Peyer's patch (tissue), 4 donors: Measurements from ENCODE around the gene ARNT2. TPM values are rescaled to one million over a fixed set of nuclear protein-coding genes. Genes with fewer than 3 reads are reported as not detected.

Experiments used
- DNase-seq, 3 donors: peaks; one replicate each; pipeline ENCODE4 v3.0.0-alpha.2; 2017 to 2019
- H3K27ac ChIP-seq, 4 donors: fragments of 200-600 bp; sonication (generic); one replicate each; pipeline ENCODE4 v1.5.1; 2016 to 2019
- H3K27me3 ChIP-seq, 2 donors: fragments of 200-600 bp; sonication (generic); one replicate each; pipeline ENCODE4 v1.5.1; 2019
- H3K36me3 ChIP-seq, 3 donors: fragments of 200-600 bp; sonication (generic); one replicate each; pipeline ENCODE4 v1.5.1; 2016 to 2019
- H3K4me1 ChIP-seq, 4 donors: fragments of 200-600 bp; sonication (generic); one replicate each; pipeline ENCODE4 v1.5.1; 2016 to 2019
- H3K4me3 ChIP-seq, 4 donors: fragments of 200-600 bp; sonication (generic); 1 replicate in 3 of 4; 2 replicates in 1 of 4; pipeline ENCODE4 v1.5.1; 2016 to 2019; ENCODE audit warnings: mild to moderate bottlenecking in 1 of 4
- H3K9me3 ChIP-seq, 4 donors: fragments of 200-600 bp; sonication (generic); one replicate each; pipeline ENCODE4 v1.5.1; 2016 to 2019; ENCODE audit warnings: mild to moderate bottlenecking in 1 of 4
- POLR2A ChIP-seq, 2 donors: fragments of 450-650 bp; IDR thresholded peaks; one replicate each; pipeline ENCODE4 v1.5.1; 2017; ENCODE audit warnings: antibody characterized with exemption in 2 of 2, mild to moderate bottlenecking in 2 of 2, moderate library complexity in 2 of 2
- total RNA-seq, 4 donors: library from RNA; depleted of rRNA; stranded (reverse); fragments of >200 nt; gene quantifications; one replicate each; pipeline ENCODE4 v1.1.0, GENCODE V29; 2016
- TF ChIP-seq, protein P1 (sequence below), 6 experiments: fragments of 450-650 bp in 4 of 6; fragments of 200-600 bp in 2 of 6; sonication (generic) in 1 of 6; IDR thresholded peaks; one replicate each; pipeline ENCODE4 v1.5.1; 2017 to 2019; ENCODE audit warnings: antibody characterized with exemption in 6 of 6, mild to moderate bottlenecking in 3 of 6, moderate library complexity in 1 of 6

The ARNT2 gene
- total RNA-seq, 4 donors from 2014 or later: 2.5 to 10.3 (median 4.5) TPM

DNA sequence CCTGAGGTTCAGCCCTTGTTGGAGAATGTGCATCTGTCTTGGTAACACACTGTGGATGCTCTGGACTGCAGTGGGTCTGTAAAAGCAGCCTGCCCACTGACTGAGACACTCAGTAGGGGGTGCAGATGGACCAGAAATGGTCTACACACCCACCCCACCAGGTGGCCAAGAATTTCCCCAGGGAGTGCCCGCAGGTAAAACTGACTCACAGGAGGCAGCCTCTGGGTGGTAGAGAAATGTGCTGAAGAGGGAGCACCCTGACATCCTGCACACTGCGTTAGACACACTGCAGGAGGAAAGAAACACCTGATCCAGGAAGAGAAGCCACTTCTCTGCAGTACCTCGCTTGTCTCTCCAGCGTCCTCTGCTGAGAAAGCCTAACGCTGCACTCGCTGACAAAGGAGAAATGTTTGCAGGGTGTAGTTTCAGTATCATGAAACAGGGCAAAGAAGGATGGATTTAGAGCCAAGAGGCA is 181.4 kb downstream of the ARNT2 start:
- no peak overlapping the region for H3K4me3 ChIP-seq
- no peak overlapping the region for H3K27ac ChIP-seq
- no peaks in the 10 kb centered on the region for H3K4me1 ChIP-seq
- DNase-seq: peak in 1 of 3 donors; percentile 47
- no peaks in the 10 kb centered on the region for H3K36me3 ChIP-seq
- H3K27me3 ChIP-seq: no peaks in the 10 kb centered on the region
- H3K9me3 ChIP-seq: no peaks in the 10 kb centered on the region
- no peak for TF ChIP-seq POLR2A (IDR thresholded peaks at IDR 0.05)
- TF ChIP-seq, protein P1, sequence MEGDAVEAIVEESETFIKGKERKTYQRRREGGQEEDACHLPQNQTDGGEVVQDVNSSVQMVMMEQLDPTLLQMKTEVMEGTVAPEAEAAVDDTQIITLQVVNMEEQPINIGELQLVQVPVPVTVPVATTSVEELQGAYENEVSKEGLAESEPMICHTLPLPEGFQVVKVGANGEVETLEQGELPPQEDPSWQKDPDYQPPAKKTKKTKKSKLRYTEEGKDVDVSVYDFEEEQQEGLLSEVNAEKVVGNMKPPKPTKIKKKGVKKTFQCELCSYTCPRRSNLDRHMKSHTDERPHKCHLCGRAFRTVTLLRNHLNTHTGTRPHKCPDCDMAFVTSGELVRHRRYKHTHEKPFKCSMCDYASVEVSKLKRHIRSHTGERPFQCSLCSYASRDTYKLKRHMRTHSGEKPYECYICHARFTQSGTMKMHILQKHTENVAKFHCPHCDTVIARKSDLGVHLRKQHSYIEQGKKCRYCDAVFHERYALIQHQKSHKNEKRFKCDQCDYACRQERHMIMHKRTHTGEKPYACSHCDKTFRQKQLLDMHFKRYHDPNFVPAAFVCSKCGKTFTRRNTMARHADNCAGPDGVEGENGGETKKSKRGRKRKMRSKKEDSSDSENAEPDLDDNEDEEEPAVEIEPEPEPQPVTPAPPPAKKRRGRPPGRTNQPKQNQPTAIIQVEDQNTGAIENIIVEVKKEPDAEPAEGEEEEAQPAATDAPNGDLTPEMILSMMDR (IDR thresholded peaks at IDR 0.05): peak in 3 of 6 experiments; percentile 31 to 40 (median 35)

DNA sequence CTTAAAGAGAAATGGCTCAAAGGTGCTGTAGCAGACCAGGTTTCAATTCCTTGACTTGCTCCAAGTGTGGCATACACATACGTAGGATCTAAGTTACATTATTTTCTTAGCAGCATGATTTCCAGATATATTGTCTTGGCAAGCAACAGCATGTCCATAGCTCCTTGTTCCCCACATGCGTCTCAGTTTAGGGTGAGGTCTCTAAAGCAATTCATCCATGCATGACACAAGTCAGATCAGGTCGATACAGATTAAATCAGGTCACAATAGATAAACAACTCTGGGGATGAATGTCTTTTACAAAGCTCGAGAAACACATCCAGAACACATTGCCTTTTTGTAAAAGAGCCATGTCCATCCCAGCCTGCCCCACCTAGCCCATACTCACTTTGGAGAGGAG is 182.0 kb downstream of the ARNT2 start:
- Histone ChIP-seq H3K4me3 (no peak overlapping the region), H3K36me3 (no peaks in the 10 kb centered on the region), H3K4me1 (no peaks in the 10 kb centered on the region), H3K27me3 (no peaks in the 10 kb centered on the region), H3K9me3 (no peaks in the 10 kb centered on the region), H3K27ac (no peak overlapping the region)
- no peak for DNase-seq
- no peak for TF ChIP-seq POLR2A (IDR thresholded peaks at IDR 0.05)
- TF ChIP-seq, protein P1 (IDR thresholded peaks at IDR 0.05): no peak

DNA sequence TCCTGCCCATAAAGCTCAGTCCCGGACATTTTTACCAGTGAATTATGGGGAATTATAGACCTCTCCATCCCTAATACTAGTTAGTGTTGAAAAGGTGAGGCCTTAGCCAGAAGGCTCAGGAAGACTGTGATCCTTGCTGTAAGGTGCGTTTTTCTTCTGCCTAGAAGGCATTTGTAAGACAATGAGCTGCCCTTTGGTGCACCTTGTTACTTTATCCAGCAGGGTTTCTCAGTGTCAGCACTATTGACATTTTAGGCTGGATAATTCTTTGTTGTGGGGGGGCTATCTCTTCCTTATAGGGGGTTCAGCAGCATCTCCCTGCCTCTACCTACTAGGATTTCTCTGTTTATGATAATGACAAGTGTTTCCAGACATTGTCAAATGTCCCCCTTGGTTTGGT is 182.8 kb downstream of the ARNT2 start:
- no peak for DNase-seq
- H3K9me3 ChIP-seq: no peaks in the 10 kb centered on the region
- no peaks in the 10 kb centered on the region for H3K36me3 ChIP-seq

DNA sequence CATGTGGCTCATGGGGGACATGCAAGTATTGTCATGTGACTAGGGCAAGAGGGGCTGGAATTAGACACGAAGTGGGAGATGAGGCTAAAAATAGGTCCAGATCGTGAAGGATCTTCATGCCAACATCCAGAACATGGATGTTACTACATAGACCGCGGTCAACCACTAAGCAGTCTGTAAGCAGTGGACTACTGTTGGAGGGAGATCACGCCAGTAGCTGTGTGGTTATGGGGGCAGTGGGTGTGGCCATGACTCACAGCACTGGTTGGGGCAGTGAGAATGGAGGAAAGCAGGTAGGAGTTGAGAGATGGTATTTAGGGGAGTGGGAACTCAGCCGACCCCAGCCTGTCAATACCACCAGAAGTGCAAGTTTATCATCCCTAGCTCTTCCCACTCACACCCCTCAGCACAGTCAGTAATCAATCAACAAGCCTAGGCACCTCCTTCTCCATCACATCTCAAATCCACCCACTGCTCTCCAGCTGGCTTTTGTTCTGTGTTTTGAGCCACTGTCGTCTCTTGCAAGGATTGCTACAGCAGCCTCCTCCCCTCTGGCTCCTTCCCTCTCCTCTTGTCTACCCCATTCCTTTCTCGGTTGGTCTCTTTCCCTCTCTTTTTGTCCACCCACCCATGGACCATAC is 183.8 kb downstream of the ARNT2 start:
- Histone ChIP-seq H3K9me3 (no peaks in the 10 kb centered on the region), H3K36me3 (no peaks in the 10 kb centered on the region), H3K27ac (no peak overlapping the region), H3K4me3 (no peak overlapping the region), H3K4me1 (no peaks in the 10 kb centered on the region), H3K27me3 (no peaks in the 10 kb centered on the region)
- TF ChIP-seq POLR2A (IDR thresholded peaks at IDR 0.05): no peak
- TF ChIP-seq, protein P1 (IDR thresholded peaks at IDR 0.05): no peak
- DNase-seq: no peak

More for the DNA sequence above, 182.8 kb downstream of the ARNT2 start:
- TF ChIP-seq POLR2A (IDR thresholded peaks at IDR 0.05): no peak
- TF ChIP-seq, protein P1 (IDR thresholded peaks at IDR 0.05): no peak
- H3K27ac ChIP-seq: no peak overlapping the region
- no peaks in the 10 kb centered on the region for H3K4me1 ChIP-seq
- H3K27me3 ChIP-seq: no peaks in the 10 kb centered on the region
- no peak overlapping the region for H3K4me3 ChIP-seq

DNA sequence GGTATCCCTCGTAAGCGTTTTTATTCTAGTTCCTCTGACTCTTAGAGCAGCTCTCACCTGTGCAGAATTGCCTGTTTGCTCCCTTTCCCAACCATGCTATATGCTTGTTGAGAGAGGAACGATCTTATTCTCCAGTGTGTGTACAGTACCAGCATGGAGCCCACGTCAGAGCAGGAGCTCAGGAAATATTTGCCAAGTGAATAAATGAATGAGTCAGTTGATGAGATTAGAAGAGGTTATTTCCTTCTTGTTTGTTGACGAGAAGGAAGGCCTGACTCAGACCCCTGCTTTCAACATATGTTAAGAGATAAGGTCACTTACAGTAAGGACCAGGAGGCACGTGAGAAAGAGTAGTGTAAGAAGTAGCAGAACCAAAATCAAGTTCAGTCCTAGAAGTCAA is 184.6 kb downstream of the ARNT2 start:
- DNase-seq: no peak
- Histone ChIP-seq H3K9me3 (no peaks in the 10 kb centered on the region), H3K4me1 (no peaks in the 10 kb centered on the region), H3K4me3 (no peak overlapping the region), H3K27me3 (no peaks in the 10 kb centered on the region), H3K36me3 (no peaks in the 10 kb centered on the region), H3K27ac (no peak overlapping the region)
- no peak for TF ChIP-seq POLR2A (IDR thresholded peaks at IDR 0.05)

DNA sequence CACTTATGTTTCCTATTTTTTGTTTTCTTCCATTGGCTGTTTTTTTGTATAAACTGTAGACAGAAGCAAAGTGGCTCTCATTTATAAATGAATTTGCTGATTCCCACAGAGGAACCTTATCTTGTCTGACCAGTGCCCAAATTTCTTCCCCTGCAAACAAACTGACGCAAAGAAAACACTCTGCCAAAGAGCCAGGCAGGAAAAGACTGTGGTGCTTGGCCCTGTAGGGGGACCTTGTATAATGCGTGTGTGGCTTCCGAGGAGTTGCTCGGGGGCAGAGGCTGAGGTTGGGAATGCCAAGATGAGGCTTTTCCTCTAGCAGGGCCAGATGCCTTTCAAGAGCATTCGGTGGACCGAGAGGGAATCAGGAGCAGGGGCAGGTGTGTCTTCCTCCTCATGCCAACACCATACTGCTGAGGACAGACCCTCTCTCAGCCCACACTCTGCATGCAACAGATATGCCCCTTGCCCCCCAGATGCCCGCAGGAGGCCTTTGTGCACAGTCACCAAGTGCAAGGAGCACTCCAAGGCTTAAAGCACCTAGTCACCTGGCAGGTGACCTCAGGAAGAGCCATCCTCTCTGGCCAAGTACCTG is 186.7 kb downstream of the ARNT2 start:
- Histone ChIP-seq H3K36me3 (no peaks in the 10 kb centered on the region), H3K4me3 (no peak overlapping the region), H3K9me3 (no peaks in the 10 kb centered on the region), H3K27me3 (no peaks in the 10 kb centered on the region), H3K27ac (no peak overlapping the region), H3K4me1 (no peaks in the 10 kb centered on the region)
- DNase-seq: peak in 1 of 3 donors; percentile 29
- TF ChIP-seq, protein P1 (IDR thresholded peaks at IDR 0.05): no peak
- no peak for TF ChIP-seq POLR2A (IDR thresholded peaks at IDR 0.05)
